Mesodermal cell (in vitro differentiated cells): ENCODE data around the gene CHN1.

ENCODE experiments used
- H3K27ac ChIP-seq: 2 replicates; pipeline ENCODE4 v1.7.0; 2013; ENCODE audit warnings: mild to moderate bottlenecking, low read depth, low read length, moderate library complexity; ENCODE audit not compliant: severe bottlenecking
- H3K36me3 ChIP-seq: 2 replicates; pipeline ENCODE4 v1.7.1; 2013; ENCODE audit warnings: mild to moderate bottlenecking, low read length, moderate library complexity; ENCODE audit not compliant: control insufficient read depth, insufficient read depth
- H3K4me1 ChIP-seq: one replicate; pipeline ENCODE4 v1.7.1; 2013; ENCODE audit warnings: mild to moderate bottlenecking, low read length; ENCODE audit not compliant: insufficient read depth, control insufficient read depth, poor library complexity, severe bottlenecking
- H3K4me3 ChIP-seq: 2 replicates; pipeline ENCODE4 v1.7.0; 2013; ENCODE audit warnings: low read length, control low read depth, mild to moderate bottlenecking; ENCODE audit not compliant: insufficient read depth, poor library complexity, severe bottlenecking; ENCODE audit errors: extremely low read depth
- H3K9me3 ChIP-seq: 2 replicates; pipeline ENCODE4 v1.7.1; 2013; ENCODE audit warnings: mild to moderate bottlenecking, low read length, moderate library complexity; ENCODE audit not compliant: control insufficient read depth
- WGBS, 2 experiments: methylation state at CpG; one replicate each; pipeline ENCODE4 v1.1.5; 2013; ENCODE audit warnings: missing lambda C conversion rate in 2 of 2; ENCODE audit not compliant: insufficient coverage in 2 of 2; 5-methylcytosine and 5-hydroxymethylcytosine counted together

Gene CHN1

DNA sequence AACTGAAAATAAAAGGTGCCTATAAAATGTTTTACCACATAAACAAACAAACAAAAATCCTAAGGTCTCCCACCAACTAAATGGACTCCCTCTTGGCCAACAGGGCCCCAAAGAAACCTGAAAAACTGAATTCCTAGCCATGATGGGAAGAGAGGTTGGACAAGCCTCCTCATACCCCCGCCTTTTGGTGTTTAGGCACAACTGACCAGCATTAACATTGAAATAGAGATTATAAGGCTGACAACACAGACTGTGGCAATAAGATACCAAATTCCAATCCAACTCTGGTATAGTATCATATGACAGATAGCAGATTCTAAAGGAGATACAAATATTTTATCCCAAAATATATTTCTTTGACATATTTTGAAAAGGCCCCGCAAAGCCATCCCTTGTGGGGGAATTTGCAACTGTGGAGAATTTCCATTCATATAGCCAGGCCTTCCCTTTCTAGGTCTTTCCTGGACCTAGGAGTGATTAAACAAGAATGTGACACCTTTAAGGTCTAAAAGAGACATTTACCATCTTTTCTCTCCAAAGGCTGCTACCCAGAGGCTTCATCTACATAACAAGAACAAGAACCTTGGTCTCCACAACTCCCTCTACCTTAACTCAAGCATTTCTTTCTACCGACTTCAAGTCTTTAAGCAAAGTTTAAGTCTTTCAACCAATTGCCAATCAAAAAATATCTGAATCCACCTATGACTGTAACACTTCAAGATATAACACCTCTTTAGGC lies 80.0 kb downstream of the CHN1 start:
- H3K4me1 ChIP-seq, result no peaks in the 10 kb centered on the region
- H3K4me3 ChIP-seq, result no peak overlapping the region
- no peak overlapping the region for H3K27ac ChIP-seq
- 20 to 33% methylated on average over 1 of the region's 3 CpGs for WGBS, 2 experiments
- H3K9me3 ChIP-seq, result no peaks in the 10 kb centered on the region
- H3K36me3 ChIP-seq, result no peaks in the 10 kb centered on the region

DNA sequence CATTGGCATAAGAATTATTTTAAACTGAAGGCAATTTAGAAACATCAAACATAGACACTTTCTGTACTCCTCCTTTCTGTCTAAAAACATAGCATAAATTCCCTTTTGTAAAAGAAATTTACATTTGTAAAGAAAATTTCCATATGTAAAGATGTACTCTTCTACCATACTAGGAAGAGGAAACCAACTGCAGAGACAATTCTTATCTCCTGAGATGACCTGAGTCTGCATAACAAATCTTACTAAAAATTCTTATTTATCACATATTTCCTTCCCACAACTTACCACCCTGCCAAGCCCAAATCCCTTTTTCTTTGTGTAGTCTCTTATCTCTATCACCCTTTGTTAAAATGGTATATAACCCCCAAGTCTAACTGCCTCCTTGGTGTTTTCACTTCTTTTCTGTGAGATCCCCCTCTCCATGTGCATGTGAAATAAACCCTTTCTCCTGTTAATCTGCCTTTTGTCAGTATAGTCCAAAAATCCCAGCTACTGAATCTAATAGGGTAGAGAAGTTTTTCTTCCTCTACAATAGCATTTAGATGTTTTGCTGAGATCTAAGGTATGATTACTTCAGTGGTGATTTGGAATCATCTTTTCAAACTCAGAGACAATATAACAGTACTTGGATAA lies 81.0 kb downstream of the CHN1 start:
- H3K36me3 ChIP-seq, result no peaks in the 10 kb centered on the region
- no peaks in the 10 kb centered on the region for H3K9me3 ChIP-seq
- H3K4me1 ChIP-seq, result no peaks in the 10 kb centered on the region
- no peak overlapping the region for H3K4me3 ChIP-seq
- H3K27ac ChIP-seq, result no peak overlapping the region

DNA sequence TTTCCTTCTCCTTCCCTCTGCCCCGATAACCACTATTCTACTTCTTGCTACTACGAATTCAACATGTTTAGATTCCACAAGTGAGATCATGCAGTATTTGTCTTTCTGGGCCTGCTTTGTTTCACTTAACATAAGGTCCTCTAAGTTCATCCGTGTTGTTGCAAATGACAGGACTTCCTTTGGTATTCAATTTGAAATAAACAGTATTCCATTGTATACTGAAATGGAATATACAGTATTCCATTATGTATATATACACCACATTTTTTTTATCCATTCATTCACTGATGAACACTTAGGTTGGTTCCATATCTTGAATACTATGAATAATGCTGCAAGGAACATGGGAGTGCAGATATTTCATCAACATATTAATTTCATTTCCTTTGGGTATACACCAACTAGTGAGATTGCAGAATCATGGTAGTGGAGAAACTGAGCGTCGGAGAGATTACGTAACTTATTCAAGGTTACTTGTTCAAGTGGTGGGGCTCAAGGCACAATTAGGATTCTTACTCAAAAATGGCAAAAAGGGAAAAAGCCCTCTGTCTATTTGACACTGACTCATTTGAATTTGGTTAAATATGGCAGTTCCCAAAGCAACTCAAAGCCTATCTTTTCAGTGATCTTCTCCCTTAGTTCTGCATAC lies 85.1 kb downstream of the CHN1 start:
- H3K4me3 ChIP-seq, result no peak overlapping the region
- WGBS, 2 experiments, result 82 to 90% methylated on average over 5 of the region's 6 CpGs
- H3K9me3 ChIP-seq, result no peaks in the 10 kb centered on the region
- H3K36me3 ChIP-seq, result no peaks in the 10 kb centered on the region
- H3K4me1 ChIP-seq, result no peaks in the 10 kb centered on the region
- no peak overlapping the region for H3K27ac ChIP-seq

DNA sequence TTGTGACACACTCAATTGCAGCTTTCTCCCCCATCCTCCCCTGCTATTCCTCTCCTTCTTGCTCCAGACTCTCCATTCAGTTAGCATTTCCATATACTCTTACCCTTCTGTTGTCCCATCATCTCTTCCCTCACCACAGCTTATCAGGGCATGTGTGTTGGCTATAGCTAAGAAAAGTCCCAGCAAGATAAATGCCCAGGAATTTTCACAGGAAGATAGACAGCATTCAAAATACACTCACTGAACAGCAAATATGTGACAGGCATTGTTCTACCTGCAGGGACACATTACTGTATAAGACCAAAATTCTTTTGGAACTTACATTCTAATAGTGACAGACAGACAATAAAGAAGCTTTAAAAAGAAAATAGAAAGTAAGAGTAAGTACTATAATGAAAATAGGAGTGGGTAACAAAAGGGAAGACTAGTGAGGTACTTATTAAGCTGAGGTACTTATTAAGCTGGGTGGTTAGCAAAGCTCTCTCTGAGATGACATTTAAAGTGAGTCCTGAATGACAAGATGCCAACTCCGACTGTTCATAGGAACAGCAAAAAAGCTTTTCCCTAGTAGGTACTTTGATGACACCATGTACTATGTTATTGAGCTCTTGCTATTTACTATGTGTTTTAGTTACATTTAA lies 86.2 kb downstream of the CHN1 start:
- WGBS, 2 experiments, result 71% methylated on average over 1 of the region's 1 CpG; no CpG with 5 or more reads in 1 of the 2 experiments
- no peak overlapping the region for H3K4me3 ChIP-seq
- no peak overlapping the region for H3K27ac ChIP-seq
- peaks cover 5% of the 10 kb centered on the region for H3K36me3 ChIP-seq
- H3K4me1 ChIP-seq, result no peaks in the 10 kb centered on the region
- H3K9me3 ChIP-seq, result no peaks in the 10 kb centered on the region

DNA sequence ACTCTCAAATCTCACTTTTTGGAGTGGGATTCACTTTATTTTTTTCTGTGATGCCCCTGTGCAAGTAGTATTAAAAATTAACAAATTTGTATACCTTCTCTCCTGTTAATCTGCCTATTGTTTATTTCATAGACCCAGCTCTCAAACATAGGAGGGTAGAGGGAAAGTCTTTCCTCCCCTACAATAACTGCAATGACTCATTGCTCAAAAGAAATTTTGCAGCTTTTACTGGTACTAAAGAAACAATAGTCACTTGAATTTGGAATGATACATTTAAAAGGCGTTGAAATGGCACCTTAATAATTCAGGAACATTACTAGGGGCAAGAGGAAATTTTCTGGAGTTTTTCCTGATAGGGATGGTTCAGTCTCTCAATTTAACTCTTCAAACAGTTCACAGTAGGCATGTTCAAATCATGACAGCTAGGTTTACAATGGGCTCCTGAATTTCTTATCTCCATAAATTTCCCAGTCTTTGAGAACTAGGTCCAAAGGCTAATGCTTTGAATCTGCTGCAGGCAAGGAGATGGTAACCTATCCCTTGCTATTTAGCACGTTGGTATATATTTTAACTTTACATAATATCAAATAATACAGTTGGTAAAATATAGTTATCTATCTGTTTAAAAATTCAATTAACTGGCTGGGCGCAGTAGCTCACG lies 88.8 kb downstream of the CHN1 start:
- Histone ChIP-seq H3K36me3 (peaks cover 10% of the 10 kb centered on the region), H3K9me3 (no peaks in the 10 kb centered on the region)
- WGBS, 2 experiments, result 100% methylated on average over 1 of the region's 4 CpGs; no CpG with 5 or more reads in 1 of the 2 experiments

DNA sequence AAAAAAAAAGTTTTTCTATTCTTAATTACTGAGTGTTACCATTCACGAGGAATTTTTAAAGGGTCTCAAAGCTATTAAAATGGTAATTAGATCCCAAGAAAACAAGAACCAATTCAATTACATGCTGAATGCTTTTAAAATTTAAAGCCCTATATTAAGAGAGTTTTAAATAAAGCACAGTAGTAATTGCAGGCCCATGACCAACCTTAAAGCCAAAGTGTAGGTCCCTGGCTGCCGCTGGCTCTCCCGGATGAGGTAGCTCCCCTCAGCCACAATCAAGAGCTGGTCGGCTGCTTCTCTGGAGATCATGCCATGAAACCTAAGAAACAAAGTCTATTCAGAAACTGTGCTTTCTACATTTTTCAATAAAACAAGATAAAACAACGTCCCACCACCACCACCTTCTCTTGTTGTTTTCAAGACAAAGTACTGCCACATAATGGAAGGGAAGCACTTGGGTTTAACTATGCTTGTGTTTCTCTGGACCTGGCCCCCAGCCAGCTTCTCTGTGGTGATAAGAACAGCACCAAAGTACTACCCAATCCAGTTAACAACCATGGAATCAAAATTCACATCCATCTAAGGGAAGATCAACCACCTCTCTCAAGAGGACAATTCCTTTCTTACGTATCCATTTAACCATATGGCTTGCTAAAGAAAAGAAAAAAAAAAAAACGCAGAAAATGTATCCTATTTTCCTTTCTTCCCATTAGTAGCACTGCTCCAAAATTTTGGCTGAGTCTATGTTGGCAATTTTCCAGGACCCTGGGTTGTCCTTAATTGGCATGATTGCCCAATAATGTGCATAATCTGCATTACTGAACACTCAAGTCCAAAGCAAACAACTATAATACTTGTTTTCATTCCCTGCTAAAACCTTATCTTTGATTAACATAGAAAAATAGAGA lies 90.1 kb downstream of the CHN1 start:
- peaks cover 10% of the 10 kb centered on the region for H3K36me3 ChIP-seq
- WGBS, 2 experiments, result 92 to 93% methylated on average over 4 of the region's 7 CpGs
- no peaks in the 10 kb centered on the region for H3K9me3 ChIP-seq

More for the DNA sequence above, 88.8 kb downstream of the CHN1 start:
- Histone ChIP-seq H3K27ac (no peak overlapping the region), H3K4me3 (no peak overlapping the region), H3K4me1 (no peaks in the 10 kb centered on the region)

DNA sequence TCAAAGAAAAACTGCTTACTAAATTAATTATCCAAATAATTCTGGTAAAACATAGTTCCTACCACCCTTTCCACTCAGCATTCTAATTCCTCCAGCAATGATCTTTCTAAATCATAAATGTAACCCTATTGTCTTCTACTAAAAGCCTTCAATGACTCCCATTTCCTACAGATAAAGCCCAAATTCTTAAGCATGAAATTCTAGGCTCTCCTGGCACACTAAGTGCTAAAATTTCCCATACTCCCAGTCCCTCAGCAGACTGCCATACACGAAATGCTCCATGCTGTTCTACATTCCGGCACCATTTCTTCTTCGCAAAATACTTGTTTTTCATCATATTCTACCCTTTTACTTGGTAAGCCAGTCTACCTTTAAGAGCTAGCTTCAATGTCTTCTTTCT lies 96.9 kb downstream of the CHN1 start:
- Histone ChIP-seq H3K4me1 (no peaks in the 10 kb centered on the region), H3K27ac (no peak overlapping the region), H3K36me3 (peaks cover 7% of the 10 kb centered on the region), H3K4me3 (no peak overlapping the region), H3K9me3 (no peaks in the 10 kb centered on the region)
- WGBS, 2 experiments, result 87 to 94% methylated on average over 3 of the region's 3 CpGs

More for the DNA sequence above, 90.1 kb downstream of the CHN1 start:
- no peak overlapping the region for H3K27ac ChIP-seq
- H3K4me1 ChIP-seq, result no peaks in the 10 kb centered on the region
- no peak overlapping the region for H3K4me3 ChIP-seq

DNA sequence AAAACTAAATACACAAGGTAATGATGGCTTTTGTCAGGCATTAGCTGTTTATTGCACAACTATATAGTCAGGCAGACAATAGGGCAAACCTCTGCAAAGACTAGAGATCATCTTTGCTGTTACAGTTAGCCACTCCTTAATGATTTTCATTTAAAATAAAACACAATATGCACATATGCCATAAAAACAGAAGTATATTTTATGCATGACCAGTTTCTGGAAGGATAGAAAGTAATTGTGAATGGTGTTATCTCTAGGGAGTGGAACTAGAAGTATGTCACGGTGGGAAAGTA lies 102.0 kb downstream of the CHN1 start:
- WGBS, 2 experiments, result no CpG with 5 or more reads among the region's 1 CpG
- no peak overlapping the region for H3K27ac ChIP-seq
- no peaks in the 10 kb centered on the region for H3K4me1 ChIP-seq
- no peaks in the 10 kb centered on the region for H3K9me3 ChIP-seq
- H3K4me3 ChIP-seq, result no peak overlapping the region
- peaks cover 7% of the 10 kb centered on the region for H3K36me3 ChIP-seq

DNA sequence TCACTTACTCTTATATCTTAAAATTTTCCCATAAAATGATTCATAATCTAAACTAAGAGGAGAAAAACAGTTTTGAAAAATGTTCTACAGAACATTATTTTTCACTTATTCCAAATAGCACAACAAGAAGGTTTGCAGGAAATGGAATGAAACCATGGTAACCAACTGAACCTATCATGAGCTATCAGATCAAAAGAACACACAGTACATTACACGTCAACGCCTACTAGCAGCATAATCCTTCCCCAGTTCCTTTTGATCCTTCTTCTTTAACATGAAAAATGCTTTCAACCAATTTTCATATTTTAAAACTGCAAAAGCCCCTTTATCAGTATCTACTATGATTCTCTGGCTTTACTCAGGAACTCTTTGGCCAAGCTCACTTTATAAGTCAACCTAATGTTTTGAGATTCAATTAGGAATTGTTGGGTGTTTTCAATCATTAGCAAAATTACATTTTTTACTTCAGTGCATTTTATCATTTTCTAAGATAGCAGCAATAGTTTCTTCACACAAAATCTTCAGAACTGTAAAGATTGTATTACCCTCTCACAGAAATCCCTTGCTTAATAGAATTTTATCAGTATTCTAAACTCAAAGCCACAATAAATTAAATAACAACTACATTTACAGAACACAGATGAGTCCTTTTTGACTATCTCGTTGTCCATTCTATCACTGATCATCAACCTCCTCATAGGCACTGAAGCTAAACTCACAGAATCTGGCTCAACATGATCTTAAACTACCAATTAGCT lies 102.5 kb downstream of the CHN1 start:
- Histone ChIP-seq H3K27ac (no peak overlapping the region), H3K9me3 (no peaks in the 10 kb centered on the region), H3K4me1 (no peaks in the 10 kb centered on the region), H3K36me3 (peaks cover 7% of the 10 kb centered on the region), H3K4me3 (no peak overlapping the region)
- 81 to 92% methylated on average over 3 of the region's 3 CpGs for WGBS, 2 experiments
